Measurements from ENCODE around the gene CYB5R4. TPM values are rescaled to one million over a fixed set of nuclear protein-coding genes. Genes with fewer than 3 reads are reported as not detected.

CYB5R4 gene
- total RNA-seq, 1 experiment from 2014 or later: 38.1 TPM

GRCh38 chr6:83958241-83958685, 98.8 kb downstream of the CYB5R4 start:
- H3K9me3 ChIP-seq (replicated peaks): no peaks in the 10 kb centered on the region
- no peak overlapping the region for H3K4me3 ChIP-seq
- H3K27me3 ChIP-seq (replicated peaks): no peaks in the 10 kb centered on the region
- H3K27ac ChIP-seq: no peak overlapping the region
- DNase-seq (ENCODE audit: low read depth in 1 of 2, low spot score in 2 of 2): no peak
- no peaks in the 10 kb centered on the region for H3K4me1 ChIP-seq (replicated peaks)
- peaks cover 20% of the 10 kb centered on the region for H3K36me3 ChIP-seq

DNA sequence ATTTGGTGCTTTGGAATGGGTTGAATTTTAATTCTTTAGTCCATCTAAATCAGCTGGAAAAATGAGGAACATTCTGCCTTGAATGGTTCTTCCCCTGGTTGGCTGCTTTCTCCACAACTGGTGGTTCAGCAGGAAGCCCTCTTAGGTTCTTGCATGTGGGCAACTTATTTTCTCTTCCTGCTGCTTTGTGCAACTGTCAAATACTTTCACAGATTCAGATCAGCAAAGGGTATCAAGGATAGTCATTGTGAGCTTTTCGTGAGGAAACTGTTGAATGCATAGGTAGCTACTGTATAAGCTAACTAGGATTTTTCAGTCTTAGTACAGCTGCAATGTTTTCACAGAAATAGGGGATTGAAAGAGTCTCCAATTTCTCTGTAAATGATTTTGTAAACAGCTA, 101.2 kb downstream of the CYB5R4 start:
- H3K4me3 ChIP-seq: no peak overlapping the region
- no peaks in the 10 kb centered on the region for H3K27me3 ChIP-seq (replicated peaks)
- H3K9me3 ChIP-seq (replicated peaks): no peaks in the 10 kb centered on the region
- peaks cover 15% of the 10 kb centered on the region for H3K36me3 ChIP-seq
- H3K4me1 ChIP-seq (replicated peaks): no peaks in the 10 kb centered on the region
- H3K27ac ChIP-seq: no peak overlapping the region
- no peak for DNase-seq (ENCODE audit: low read depth in 1 of 2, low spot score in 2 of 2)

DNA sequence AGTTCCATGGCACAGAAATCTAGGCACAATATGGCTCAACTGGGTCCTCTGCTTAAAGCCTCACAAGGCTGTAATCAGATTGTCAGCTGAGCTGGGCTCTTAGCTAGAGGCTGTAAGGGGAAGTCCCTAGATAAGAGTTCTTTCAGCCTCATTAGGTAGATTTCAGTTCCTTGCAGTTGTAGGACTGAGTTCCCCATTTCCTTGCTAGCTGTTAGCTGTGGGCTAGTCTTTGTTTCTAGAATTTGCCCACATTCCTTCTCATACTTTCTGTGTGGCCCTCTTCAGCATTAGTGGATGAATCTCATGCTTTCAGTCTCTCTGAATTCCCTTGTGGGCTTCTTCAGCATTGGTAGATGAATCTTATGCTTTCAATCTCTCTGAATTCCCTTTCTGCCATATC, 103.1 kb downstream of the CYB5R4 start:
- Histone ChIP-seq H3K4me1 (replicated peaks) (no peaks in the 10 kb centered on the region), H3K9me3 (replicated peaks) (no peaks in the 10 kb centered on the region), H3K36me3 (peaks cover 6% of the 10 kb centered on the region; the same call in 1 of the 2 replicates), H3K27me3 (replicated peaks) (no peaks in the 10 kb centered on the region), H3K4me3 (no peak overlapping the region), H3K27ac (no peak overlapping the region)
- no peak for DNase-seq (ENCODE audit: low read depth in 1 of 2, low spot score in 2 of 2)

DNA sequence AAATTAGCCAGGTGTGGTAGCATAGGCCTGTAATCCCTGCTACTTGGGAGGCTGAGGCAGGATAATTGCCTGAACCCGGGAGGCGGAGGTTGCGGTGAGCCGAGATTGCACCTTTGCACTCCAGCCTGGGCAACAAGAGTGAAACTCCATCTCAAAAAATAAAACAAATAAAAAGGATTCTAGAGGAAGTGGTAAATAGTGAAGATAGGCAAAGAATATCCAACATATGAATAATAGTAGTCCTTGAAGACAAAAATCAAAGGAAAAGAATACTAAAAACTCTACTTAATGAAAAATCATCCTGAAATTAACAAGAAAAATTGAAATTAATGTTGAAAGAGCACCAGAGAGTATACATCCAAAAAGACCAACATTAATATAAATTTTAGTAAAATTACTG, 107.0 kb downstream of the CYB5R4 start:
- Histone ChIP-seq H3K36me3 (peaks cover 3% of the 10 kb centered on the region; the same call in 1 of the 2 replicates), H3K27ac (no peak overlapping the region), H3K27me3 (replicated peaks) (no peaks in the 10 kb centered on the region), H3K9me3 (replicated peaks) (no peaks in the 10 kb centered on the region), H3K4me1 (replicated peaks) (no peaks in the 10 kb centered on the region), H3K4me3 (no peak overlapping the region)
- DNase-seq (ENCODE audit: low read depth in 1 of 2, low spot score in 2 of 2): no peak

DNA sequence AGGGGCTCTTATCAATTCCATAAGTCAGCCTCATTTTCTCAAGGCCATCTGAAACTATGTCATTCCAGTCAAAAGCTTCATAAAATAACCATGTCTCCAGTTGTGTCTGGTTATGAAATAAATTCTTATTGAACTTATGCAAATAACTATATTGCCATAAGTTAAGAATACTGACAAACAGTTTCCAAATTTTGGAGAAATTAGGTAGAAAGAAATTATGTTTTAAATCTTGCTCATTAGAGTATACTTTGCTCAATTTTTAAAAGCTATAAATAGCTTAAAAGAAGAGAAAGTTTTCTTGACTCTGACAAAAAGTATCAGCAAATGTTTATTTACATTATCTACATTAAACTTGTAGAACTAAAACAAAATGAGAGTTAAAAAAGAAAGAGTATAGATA, 111.1 kb downstream of the CYB5R4 start:
- no peaks in the 10 kb centered on the region for H3K9me3 ChIP-seq (replicated peaks)
- H3K4me3 ChIP-seq: no peak overlapping the region
- no peaks in the 10 kb centered on the region for H3K36me3 ChIP-seq
- H3K27ac ChIP-seq: no peak overlapping the region
- DNase-seq (ENCODE audit: low read depth in 1 of 2, low spot score in 2 of 2): no peak
- H3K27me3 ChIP-seq (replicated peaks): no peaks in the 10 kb centered on the region
- H3K4me1 ChIP-seq (replicated peaks): no peaks in the 10 kb centered on the region

- Histone ChIP-seq H3K27ac (no peak overlapping the region), H3K4me3 (no peak overlapping the region), H3K27me3 (replicated peaks) (no peaks in the 10 kb centered on the region), H3K9me3 (replicated peaks) (no peaks in the 10 kb centered on the region), H3K36me3 (no peaks in the 10 kb centered on the region), H3K4me1 (replicated peaks) (no peaks in the 10 kb centered on the region)
- no peak for DNase-seq (ENCODE audit: low read depth in 1 of 2, low spot score in 2 of 2)
Observed at GRCh38 chr6:83974409-83975050, 115.0 kb downstream of the CYB5R4 start.

DNA sequence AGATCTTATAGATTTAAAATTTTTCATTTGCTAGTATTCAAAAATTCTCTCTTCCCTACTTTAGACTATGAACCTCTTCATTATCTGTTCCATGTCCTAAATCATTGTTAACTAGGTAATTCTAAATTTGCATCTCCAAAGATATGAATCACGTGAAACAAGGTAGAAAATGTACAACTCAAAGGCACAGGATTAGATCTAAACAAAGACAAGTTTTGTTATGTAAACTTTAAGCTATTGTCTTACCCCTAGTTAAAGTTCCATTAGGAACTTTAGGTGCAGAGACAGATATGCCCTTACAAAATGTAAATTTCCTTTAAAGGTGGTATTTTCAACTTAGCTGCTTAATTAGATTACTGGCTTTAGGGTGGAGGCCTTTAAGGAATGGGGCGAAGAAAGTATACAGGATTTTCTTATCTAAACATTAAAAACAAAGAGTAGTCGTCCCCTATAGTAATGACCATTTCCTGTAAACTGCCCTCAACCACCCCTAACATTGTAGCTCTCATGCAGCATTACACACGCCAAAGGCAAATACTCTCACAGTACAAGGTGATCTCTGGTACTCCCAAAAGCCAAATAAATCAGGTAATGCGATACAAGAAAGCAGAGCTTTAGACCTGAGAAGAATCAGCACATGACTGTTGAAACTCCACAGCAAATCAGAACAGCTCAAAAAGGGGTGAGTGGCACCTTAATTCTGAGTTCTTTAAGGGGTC, 116.7 kb downstream of the CYB5R4 start:
- no peaks in the 10 kb centered on the region for H3K4me1 ChIP-seq (replicated peaks)
- H3K27ac ChIP-seq: no peak overlapping the region
- H3K9me3 ChIP-seq (replicated peaks): no peaks in the 10 kb centered on the region
- no peak overlapping the region for H3K4me3 ChIP-seq
- DNase-seq (ENCODE audit: low read depth in 1 of 2, low spot score in 2 of 2): no peak
- no peaks in the 10 kb centered on the region for H3K36me3 ChIP-seq
- no peaks in the 10 kb centered on the region for H3K27me3 ChIP-seq (replicated peaks)

- no peak overlapping the region for H3K4me3 ChIP-seq
- H3K9me3 ChIP-seq (replicated peaks): no peaks in the 10 kb centered on the region
- H3K4me1 ChIP-seq (replicated peaks): no peaks in the 10 kb centered on the region
- no peaks in the 10 kb centered on the region for H3K27me3 ChIP-seq (replicated peaks)
- no peak for DNase-seq (ENCODE audit: low read depth in 1 of 2, low spot score in 2 of 2)
- H3K36me3 ChIP-seq: no peaks in the 10 kb centered on the region
- no peak overlapping the region for H3K27ac ChIP-seq
Observed at GRCh38 chr6:83976871-83977270, 117.4 kb downstream of the CYB5R4 start.

- H3K36me3 ChIP-seq: no peaks in the 10 kb centered on the region
- no peak for DNase-seq (ENCODE audit: low read depth in 1 of 2, low spot score in 2 of 2)
- no peaks in the 10 kb centered on the region for H3K9me3 ChIP-seq (replicated peaks)
- no peaks in the 10 kb centered on the region for H3K4me1 ChIP-seq (replicated peaks)
- no peaks in the 10 kb centered on the region for H3K27me3 ChIP-seq (replicated peaks)
- H3K27ac ChIP-seq: no peak overlapping the region
- no peak overlapping the region for H3K4me3 ChIP-seq
Observed at GRCh38 chr6:83978324-83978734, 118.8 kb downstream of the CYB5R4 start.

DNA sequence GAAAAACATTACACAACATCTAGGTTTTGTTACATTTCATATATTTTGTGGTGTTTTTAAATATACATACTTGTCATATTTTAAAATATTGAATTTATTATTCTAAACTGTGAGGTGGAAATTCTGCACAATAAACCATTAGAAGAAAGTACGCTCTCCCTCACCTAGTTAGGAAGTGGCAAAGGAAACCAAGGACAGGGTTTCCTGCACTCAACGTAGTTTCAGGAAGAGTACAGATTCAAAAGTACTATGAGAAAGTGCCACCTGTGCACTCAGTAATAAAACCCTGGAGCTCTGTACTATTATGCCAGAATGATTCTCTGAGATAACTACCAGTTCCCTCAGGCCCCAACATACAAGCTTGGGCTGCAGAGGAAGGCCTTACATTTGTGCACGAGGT, 119.5 kb downstream of the CYB5R4 start:
- no peak for DNase-seq (ENCODE audit: low read depth in 1 of 2, low spot score in 2 of 2)
- H3K9me3 ChIP-seq (replicated peaks): no peaks in the 10 kb centered on the region
- no peak overlapping the region for H3K4me3 ChIP-seq
- H3K27me3 ChIP-seq (replicated peaks): no peaks in the 10 kb centered on the region
- H3K27ac ChIP-seq: no peak overlapping the region
- H3K36me3 ChIP-seq: no peaks in the 10 kb centered on the region
- no peaks in the 10 kb centered on the region for H3K4me1 ChIP-seq (replicated peaks)

DNA sequence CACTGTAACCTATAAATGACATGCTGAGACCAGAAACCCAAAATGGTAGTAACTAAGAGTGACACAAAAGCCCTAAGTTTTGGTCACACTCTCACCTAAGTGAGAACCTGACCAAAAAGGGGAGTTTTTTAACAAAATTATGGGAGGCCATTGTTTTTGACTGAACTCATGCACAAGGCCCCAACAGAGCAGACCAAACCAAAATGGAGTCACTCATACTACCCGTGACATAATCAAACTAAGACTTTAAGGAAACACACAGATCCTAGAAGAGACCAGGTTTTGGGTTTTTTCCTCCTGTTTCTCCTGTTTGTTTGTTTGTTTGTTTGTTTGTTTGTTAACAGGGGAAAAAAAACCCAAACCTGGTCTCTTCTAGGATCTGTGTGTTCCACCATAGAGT, 124.9 kb downstream of the CYB5R4 start:
- Histone ChIP-seq H3K27me3 (replicated peaks) (no peaks in the 10 kb centered on the region), H3K4me1 (replicated peaks) (no peaks in the 10 kb centered on the region), H3K36me3 (no peaks in the 10 kb centered on the region), H3K4me3 (no peak overlapping the region), H3K27ac (no peak overlapping the region), H3K9me3 (replicated peaks) (no peaks in the 10 kb centered on the region)
- DNase-seq (ENCODE audit: low read depth in 1 of 2, low spot score in 2 of 2): no peak

GRCh38 chr6:83985308-83985713, 125.8 kb downstream of the CYB5R4 start:
- H3K27me3 ChIP-seq (replicated peaks): no peaks in the 10 kb centered on the region

DNA sequence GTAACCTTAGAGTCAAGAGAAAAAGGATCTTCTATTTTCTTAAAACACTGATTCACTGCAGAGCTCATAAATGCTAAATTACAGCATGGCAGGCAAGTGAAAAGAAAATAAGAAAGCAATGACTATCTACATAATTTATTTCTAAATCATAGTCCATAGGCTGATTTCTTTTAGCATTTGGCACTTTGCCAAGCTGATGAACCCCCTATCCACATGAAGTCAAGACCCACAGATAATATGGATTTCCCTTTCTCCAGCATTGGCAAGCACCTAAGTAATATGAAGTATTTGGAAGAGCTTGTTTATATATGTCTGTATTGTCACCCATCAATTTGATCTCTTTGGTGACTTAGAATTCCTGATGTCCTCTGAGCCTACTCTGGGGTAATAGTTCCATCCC, 126.2 kb downstream of the CYB5R4 start:
- no peak for DNase-seq (ENCODE audit: low read depth in 1 of 2, low spot score in 2 of 2)
- Histone ChIP-seq H3K27ac (no peak overlapping the region), H3K4me3 (no peak overlapping the region), H3K4me1 (replicated peaks) (no peaks in the 10 kb centered on the region), H3K27me3 (replicated peaks) (no peaks in the 10 kb centered on the region), H3K9me3 (replicated peaks) (no peaks in the 10 kb centered on the region), H3K36me3 (no peaks in the 10 kb centered on the region)

More at GRCh38 chr6:83985308-83985713, 125.8 kb downstream of the CYB5R4 start:
- Histone ChIP-seq H3K4me3 (no peak overlapping the region), H3K4me1 (replicated peaks) (no peaks in the 10 kb centered on the region), H3K36me3 (no peaks in the 10 kb centered on the region), H3K27ac (no peak overlapping the region), H3K9me3 (replicated peaks) (no peaks in the 10 kb centered on the region)
- no peak for DNase-seq (ENCODE audit: low read depth in 1 of 2, low spot score in 2 of 2)

GRCh38 chr6:83998021-83998584, 138.6 kb downstream of the CYB5R4 start:
- Histone ChIP-seq H3K4me1 (replicated peaks) (no peaks in the 10 kb centered on the region), H3K36me3 (no peaks in the 10 kb centered on the region), H3K4me3 (no peak overlapping the region), H3K9me3 (replicated peaks) (no peaks in the 10 kb centered on the region; the same call in 1 of the 2 replicates), H3K27ac (no peak overlapping the region), H3K27me3 (replicated peaks) (no peaks in the 10 kb centered on the region)
- DNase-seq (ENCODE audit: low read depth in 1 of 2, low spot score in 2 of 2): no peak
